Gastroesophageal sphincter (tissue), 3 donors: ENCODE data around the gene NEUROD4.

Experiments used
- POLR2A ChIP-seq, 2 donors: fragments of 450-650 bp; IDR thresholded peaks; one replicate each; pipeline ENCODE4 v1.6.1; 2017; ENCODE audit warnings: antibody characterized with exemption in 2 of 2, mild to moderate bottlenecking in 2 of 2, moderate library complexity in 1 of 2
- TF ChIP-seq, protein P1 (sequence below), 4 experiments: fragments of 200-600 bp in 2 of 4; fragments of 450-650 bp in 2 of 4; sonication (generic) in 1 of 4; IDR thresholded peaks; one replicate each; pipeline ENCODE4 v1.5.1; 2017 to 2019; ENCODE audit warnings: antibody characterized with exemption in 4 of 4, mild to moderate bottlenecking in 2 of 4, moderate library complexity in 2 of 4

DNA sequence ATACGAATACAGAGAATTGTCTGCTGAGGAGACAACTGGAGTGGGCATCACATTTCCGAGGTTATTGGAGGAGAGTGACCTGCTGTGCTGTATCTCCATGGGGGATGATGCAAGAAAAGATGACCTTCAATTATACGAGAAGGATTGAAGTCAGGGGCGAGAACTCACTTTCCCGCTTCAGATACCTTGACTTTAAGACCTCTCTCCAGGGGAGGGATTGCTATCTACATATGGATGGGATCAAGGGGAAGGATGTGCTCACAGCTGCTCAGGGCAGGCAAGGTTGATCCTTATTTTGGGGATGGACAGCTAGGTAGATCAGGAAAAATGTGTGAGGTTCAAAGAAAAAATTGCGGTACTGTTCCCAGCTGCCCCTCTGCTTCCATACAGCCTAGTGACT, 24.4 kb downstream of the NEUROD4 start:
- TF ChIP-seq, protein P1, sequence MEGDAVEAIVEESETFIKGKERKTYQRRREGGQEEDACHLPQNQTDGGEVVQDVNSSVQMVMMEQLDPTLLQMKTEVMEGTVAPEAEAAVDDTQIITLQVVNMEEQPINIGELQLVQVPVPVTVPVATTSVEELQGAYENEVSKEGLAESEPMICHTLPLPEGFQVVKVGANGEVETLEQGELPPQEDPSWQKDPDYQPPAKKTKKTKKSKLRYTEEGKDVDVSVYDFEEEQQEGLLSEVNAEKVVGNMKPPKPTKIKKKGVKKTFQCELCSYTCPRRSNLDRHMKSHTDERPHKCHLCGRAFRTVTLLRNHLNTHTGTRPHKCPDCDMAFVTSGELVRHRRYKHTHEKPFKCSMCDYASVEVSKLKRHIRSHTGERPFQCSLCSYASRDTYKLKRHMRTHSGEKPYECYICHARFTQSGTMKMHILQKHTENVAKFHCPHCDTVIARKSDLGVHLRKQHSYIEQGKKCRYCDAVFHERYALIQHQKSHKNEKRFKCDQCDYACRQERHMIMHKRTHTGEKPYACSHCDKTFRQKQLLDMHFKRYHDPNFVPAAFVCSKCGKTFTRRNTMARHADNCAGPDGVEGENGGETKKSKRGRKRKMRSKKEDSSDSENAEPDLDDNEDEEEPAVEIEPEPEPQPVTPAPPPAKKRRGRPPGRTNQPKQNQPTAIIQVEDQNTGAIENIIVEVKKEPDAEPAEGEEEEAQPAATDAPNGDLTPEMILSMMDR (IDR thresholded peaks at IDR 0.05), result no peak
- TF ChIP-seq POLR2A (IDR thresholded peaks at IDR 0.05), result no peak
